ENCODE data around the gene PGPEP1. TPM values are rescaled to one million over a fixed set of nuclear protein-coding genes. Genes with fewer than 3 reads are reported as not detected.

PGPEP1 gene
- 21.4 TPM for total RNA-seq

- peak within 1 kb of the TSS; percentile 68 for H3K4me3 ChIP-seq (ENCODE audit: low read length)
Measured at GRCh38 chr19:18340190-18340989, at the start of gene PGPEP1. Gene PGPEP1, plus strand, starts transcription at chr19:18340598. Its CDS starts 84 bp downstream, at chr19:18340682.

GRCh38 chr19:18291019-18291524 lies 49.3 kb upstream of the PGPEP1 start:
- peak overlapping the region; percentile 74 for H3K4me3 ChIP-seq (ENCODE audit: low read length)
- H3K9me3 ChIP-seq (ENCODE audit: low read depth, low read length), result no peaks in the 10 kb centered on the region
- H3K27me3 ChIP-seq (ENCODE audit: insufficient read depth, low read length), result no peaks in the 10 kb centered on the region
- peaks cover 62% of the 10 kb centered on the region for H3K4me1 ChIP-seq (ENCODE audit: insufficient read depth, low read length)

More at GRCh38 chr19:18340190-18340989, at the start of gene PGPEP1:
- H3K27me3 ChIP-seq (ENCODE audit: insufficient read depth, low read length), result no peaks in the 10 kb centered on the region
- H3K9me3 ChIP-seq (ENCODE audit: low read depth, low read length), result no peaks in the 10 kb centered on the region
- peaks cover 35% of the 10 kb centered on the region for H3K4me1 ChIP-seq (ENCODE audit: insufficient read depth, low read length)

- H3K9me3 ChIP-seq (ENCODE audit: low read depth, low read length), result no peaks in the 10 kb centered on the region
- peak overlapping the region; percentile 74 for H3K4me3 ChIP-seq (ENCODE audit: low read length)
- peaks cover 62% of the 10 kb centered on the region for H3K4me1 ChIP-seq (ENCODE audit: insufficient read depth, low read length)
- no peaks in the 10 kb centered on the region for H3K27me3 ChIP-seq (ENCODE audit: insufficient read depth, low read length)
Measured at GRCh38 chr19:18291590-18292461, 48.6 kb upstream of the PGPEP1 start.

- Histone ChIP-seq H3K9me3 (ENCODE audit: low read depth, low read length) (no peaks in the 10 kb centered on the region), H3K4me1 (ENCODE audit: insufficient read depth, low read length) (peaks cover 62% of the 10 kb centered on the region), H3K4me3 (ENCODE audit: low read length) (peak overlapping the region; percentile 74), H3K27me3 (ENCODE audit: insufficient read depth, low read length) (no peaks in the 10 kb centered on the region)
Measured at GRCh38 chr19:18292462-18292809, 48.0 kb upstream of the PGPEP1 start.

GRCh38 chr19:18292810-18293641 lies 47.4 kb upstream of the PGPEP1 start:
- Histone ChIP-seq H3K27me3 (ENCODE audit: insufficient read depth, low read length) (no peaks in the 10 kb centered on the region), H3K9me3 (ENCODE audit: low read depth, low read length) (no peaks in the 10 kb centered on the region), H3K4me3 (ENCODE audit: low read length) (peak overlapping the region; percentile 74), H3K4me1 (ENCODE audit: insufficient read depth, low read length) (peaks cover 59% of the 10 kb centered on the region)

GRCh38 chr19:18293642-18294466 lies 46.5 kb upstream of the PGPEP1 start:
- H3K27me3 ChIP-seq (ENCODE audit: insufficient read depth, low read length), result no peaks in the 10 kb centered on the region
- no peak overlapping the region for H3K4me3 ChIP-seq (ENCODE audit: low read length)
- peaks cover 52% of the 10 kb centered on the region for H3K4me1 ChIP-seq (ENCODE audit: insufficient read depth, low read length)
- H3K9me3 ChIP-seq (ENCODE audit: low read depth, low read length), result no peaks in the 10 kb centered on the region

- Histone ChIP-seq H3K9me3 (ENCODE audit: low read depth, low read length) (no peaks in the 10 kb centered on the region), H3K4me3 (ENCODE audit: low read length) (no peak overlapping the region), H3K27me3 (ENCODE audit: insufficient read depth, low read length) (no peaks in the 10 kb centered on the region), H3K4me1 (ENCODE audit: insufficient read depth, low read length) (peaks cover 47% of the 10 kb centered on the region)
Measured at GRCh38 chr19:18294467-18294864, 45.9 kb upstream of the PGPEP1 start.

- no peak overlapping the region for H3K4me3 ChIP-seq (ENCODE audit: low read length)
- H3K27me3 ChIP-seq (ENCODE audit: insufficient read depth, low read length), result no peaks in the 10 kb centered on the region
- no peaks in the 10 kb centered on the region for H3K9me3 ChIP-seq (ENCODE audit: low read depth, low read length)
- H3K4me1 ChIP-seq (ENCODE audit: insufficient read depth, low read length), result peaks cover 41% of the 10 kb centered on the region
Measured at GRCh38 chr19:18295034-18295451, 45.4 kb upstream of the PGPEP1 start.

GRCh38 chr19:18297308-18297707 lies 43.1 kb upstream of the PGPEP1 start:
- Histone ChIP-seq H3K4me1 (ENCODE audit: insufficient read depth, low read length) (peaks cover 45% of the 10 kb centered on the region), H3K9me3 (ENCODE audit: low read depth, low read length) (no peaks in the 10 kb centered on the region), H3K27me3 (ENCODE audit: insufficient read depth, low read length) (no peaks in the 10 kb centered on the region), H3K4me3 (ENCODE audit: low read length) (no peak overlapping the region)

GRCh38 chr19:18298601-18299000 lies 41.8 kb upstream of the PGPEP1 start:
- H3K9me3 ChIP-seq (ENCODE audit: low read depth, low read length), result no peaks in the 10 kb centered on the region
- no peaks in the 10 kb centered on the region for H3K27me3 ChIP-seq (ENCODE audit: insufficient read depth, low read length)
- H3K4me1 ChIP-seq (ENCODE audit: insufficient read depth, low read length), result peaks cover 46% of the 10 kb centered on the region
- H3K4me3 ChIP-seq (ENCODE audit: low read length), result no peak overlapping the region

GRCh38 chr19:18299654-18300053 lies 40.7 kb upstream of the PGPEP1 start:
- Histone ChIP-seq H3K4me3 (ENCODE audit: low read length) (no peak overlapping the region), H3K27me3 (ENCODE audit: insufficient read depth, low read length) (no peaks in the 10 kb centered on the region), H3K9me3 (ENCODE audit: low read depth, low read length) (no peaks in the 10 kb centered on the region), H3K4me1 (ENCODE audit: insufficient read depth, low read length) (peaks cover 46% of the 10 kb centered on the region)

- Histone ChIP-seq H3K4me3 (ENCODE audit: low read length) (no peak overlapping the region), H3K27me3 (ENCODE audit: insufficient read depth, low read length) (no peaks in the 10 kb centered on the region), H3K9me3 (ENCODE audit: low read depth, low read length) (no peaks in the 10 kb centered on the region), H3K4me1 (ENCODE audit: insufficient read depth, low read length) (peaks cover 55% of the 10 kb centered on the region)
Measured at GRCh38 chr19:18300930-18301717, 39.3 kb upstream of the PGPEP1 start.

- Histone ChIP-seq H3K4me3 (ENCODE audit: low read length) (no peak overlapping the region), H3K4me1 (ENCODE audit: insufficient read depth, low read length) (peaks cover 61% of the 10 kb centered on the region), H3K9me3 (ENCODE audit: low read depth, low read length) (no peaks in the 10 kb centered on the region), H3K27me3 (ENCODE audit: insufficient read depth, low read length) (no peaks in the 10 kb centered on the region)
Measured at GRCh38 chr19:18301718-18302111, 38.7 kb upstream of the PGPEP1 start.
